ENCODE data around the gene CCDC127.

DNA sequence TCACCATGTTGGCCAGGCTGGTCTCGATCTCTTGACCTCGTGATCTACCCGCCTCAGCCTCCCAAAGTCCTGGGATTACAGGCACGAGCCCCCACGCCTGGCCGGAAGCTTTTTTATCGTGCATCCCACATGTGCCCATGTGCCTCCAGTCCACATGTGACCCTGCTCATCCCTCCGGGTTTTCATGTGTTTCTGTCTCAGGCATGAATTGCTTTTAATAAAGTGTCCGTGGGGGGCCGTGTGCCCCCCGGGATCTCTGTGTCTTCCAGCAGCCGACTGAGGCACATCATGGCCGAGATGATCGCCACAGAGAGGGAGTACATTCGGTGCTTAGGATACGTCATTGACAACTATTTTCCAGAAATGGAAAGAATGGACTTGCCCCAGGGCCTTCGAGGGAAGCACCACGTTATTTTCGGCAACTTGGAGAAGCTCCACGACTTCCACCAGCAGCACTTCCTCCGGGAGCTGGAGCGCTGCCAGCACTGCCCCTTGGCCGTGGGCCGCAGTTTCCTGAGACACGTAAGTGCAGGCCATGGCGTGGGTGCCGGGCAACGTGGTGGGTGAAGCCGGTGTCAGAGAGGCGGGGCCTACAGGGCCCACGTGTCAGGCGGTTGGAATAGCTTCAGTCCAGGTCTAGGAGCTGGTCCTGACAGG, 48.8 kb downstream of the CCDC127 start:
- TF ChIP-seq GATA3 (IDR thresholded peaks at IDR 0.05; ENCODE audit: low read depth, low read length) (no peak), GATA2 (IDR thresholded peaks at IDR 0.05; ENCODE audit: low read depth, low read length) (no peak)

Measured in SH-SY5Y (cell line).